Fibroblast of the aortic adventitia (primary cell): Measurements from ENCODE around the gene KRT27. TPM values are rescaled to one million over a fixed set of nuclear protein-coding genes. Genes with fewer than 3 reads are reported as not detected.
A peak's percentile ranks its signal among the peaks of the same experiment; 100 is the strongest.
"Not testable (repeated sequence)": the region's sequence is repeated elsewhere in the genome, so short reads cannot be mapped to it uniquely, and the experiment has no call there.

ENCODE experiments used
- DNase-seq: peaks from one replicate; pipeline ENCODE4 v3.0.0-alpha.2; 2010; ENCODE audit warnings: low read depth
- H3K4me3 ChIP-seq: 2 replicates; pipeline ENCODE4 v1.5.1; 2011; ENCODE audit warnings: low read depth, mild to moderate bottlenecking, control low read depth, low read length, moderate library complexity
- total RNA-seq: library from RNA; depleted of rRNA; stranded (reverse); fragments of >200 nt; gene quantifications from 2 replicates; pipeline ENCODE4 v1.2.3, GENCODE V29; 2012; ENCODE audit warnings: low replicate concordance
- TF ChIP-seq, protein P1 (sequence below): IDR thresholded peaks from 2 replicates; pipeline ENCODE4 v1.5.1; 2011; ENCODE audit warnings: mild to moderate bottlenecking, low read length, control low read depth, inconsistent platforms; ENCODE audit not compliant: insufficient read depth

The KRT27 gene
- total RNA-seq, 1 donor = not detected

DNA sequence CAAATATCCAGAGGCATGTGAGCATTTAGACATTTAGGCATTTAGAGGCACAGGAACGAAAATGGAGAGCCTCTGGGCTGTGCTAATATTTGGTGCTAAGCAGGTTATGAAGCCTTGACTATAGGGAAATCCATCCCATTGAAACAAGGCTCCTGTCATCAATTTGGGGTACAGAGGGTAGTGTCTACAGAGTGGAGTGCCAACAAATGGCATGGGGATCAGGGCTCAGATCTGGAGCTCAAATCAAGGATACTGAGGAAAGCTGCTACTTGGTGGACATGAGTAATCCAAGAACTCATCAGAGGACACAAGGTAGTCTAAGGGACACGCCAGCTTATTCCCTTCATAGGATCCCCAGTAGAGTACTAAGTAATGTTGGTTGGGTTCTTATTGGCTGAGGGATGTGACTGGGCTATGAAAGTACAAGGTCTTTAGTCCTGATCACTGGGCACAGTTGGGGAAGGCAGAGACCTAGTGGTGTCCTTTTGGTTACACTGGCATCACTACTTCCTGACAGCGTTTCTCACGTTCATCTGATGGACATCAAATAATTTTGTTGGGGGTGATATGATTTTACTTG, 34.8 kb upstream of the KRT27 start:
- TF ChIP-seq, protein P1, sequence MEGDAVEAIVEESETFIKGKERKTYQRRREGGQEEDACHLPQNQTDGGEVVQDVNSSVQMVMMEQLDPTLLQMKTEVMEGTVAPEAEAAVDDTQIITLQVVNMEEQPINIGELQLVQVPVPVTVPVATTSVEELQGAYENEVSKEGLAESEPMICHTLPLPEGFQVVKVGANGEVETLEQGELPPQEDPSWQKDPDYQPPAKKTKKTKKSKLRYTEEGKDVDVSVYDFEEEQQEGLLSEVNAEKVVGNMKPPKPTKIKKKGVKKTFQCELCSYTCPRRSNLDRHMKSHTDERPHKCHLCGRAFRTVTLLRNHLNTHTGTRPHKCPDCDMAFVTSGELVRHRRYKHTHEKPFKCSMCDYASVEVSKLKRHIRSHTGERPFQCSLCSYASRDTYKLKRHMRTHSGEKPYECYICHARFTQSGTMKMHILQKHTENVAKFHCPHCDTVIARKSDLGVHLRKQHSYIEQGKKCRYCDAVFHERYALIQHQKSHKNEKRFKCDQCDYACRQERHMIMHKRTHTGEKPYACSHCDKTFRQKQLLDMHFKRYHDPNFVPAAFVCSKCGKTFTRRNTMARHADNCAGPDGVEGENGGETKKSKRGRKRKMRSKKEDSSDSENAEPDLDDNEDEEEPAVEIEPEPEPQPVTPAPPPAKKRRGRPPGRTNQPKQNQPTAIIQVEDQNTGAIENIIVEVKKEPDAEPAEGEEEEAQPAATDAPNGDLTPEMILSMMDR = no peak
- no peak for DNase-seq
- H3K4me3 ChIP-seq = no peak overlapping the region

DNA sequence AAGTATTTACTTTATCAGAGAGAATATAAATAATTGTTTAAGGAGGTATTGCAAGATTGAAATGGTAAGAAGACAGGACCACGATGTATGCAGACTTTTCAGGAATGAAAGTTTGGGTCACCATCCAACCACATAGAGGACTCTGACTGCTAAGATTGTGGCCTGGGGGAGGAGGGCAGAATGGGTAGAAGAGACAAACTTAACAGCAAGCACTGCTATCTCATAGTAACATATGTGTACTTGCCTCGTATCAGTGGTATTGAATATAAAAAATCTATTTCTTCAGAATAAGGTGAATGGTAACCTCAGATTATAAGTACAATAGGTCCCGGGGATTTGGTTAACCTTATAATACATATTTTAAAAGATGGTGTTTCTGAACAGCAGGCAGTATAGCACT, 34.2 kb upstream of the KRT27 start:
- no peak overlapping the region for H3K4me3 ChIP-seq
- TF ChIP-seq, protein P1 = no peak
- DNase-seq = no peak

DNA sequence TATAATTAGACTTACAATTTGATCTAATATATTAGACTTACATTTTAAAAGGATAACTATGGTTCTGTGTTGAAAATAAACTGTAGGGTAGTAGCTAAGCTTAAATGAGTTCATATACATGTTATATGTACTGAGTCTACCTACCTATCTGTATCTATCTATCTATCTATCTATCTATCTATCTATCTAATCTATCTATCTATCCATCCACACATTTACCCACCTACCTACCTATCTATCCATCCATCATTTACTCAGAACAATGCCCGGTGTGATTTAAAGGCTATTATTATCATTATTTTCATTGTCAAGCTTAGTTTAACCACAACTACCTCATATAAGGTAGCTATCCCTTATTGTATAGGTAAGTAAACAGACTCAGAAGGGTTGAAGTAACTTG, 33.0 kb upstream of the KRT27 start:
- no peak overlapping the region for H3K4me3 ChIP-seq
- DNase-seq = no peak

DNA sequence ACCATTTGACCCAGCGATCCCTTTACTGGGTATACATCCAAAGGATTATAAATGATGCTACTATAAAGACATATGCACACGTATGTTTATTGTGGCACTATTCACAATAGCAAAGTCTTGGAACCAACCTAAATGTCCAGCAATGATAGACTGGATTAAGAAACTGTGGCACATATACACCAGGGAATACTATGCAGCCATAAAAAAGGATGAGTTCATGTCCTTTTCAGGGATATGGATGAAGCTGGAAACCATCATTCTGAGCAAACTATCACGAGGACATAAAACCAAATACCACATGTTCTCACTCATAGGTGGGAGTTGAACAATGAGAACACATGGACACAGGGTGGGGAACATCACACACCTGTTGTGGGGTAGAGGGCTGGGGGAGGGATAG, 32.3 kb upstream of the KRT27 start:
- H3K4me3 ChIP-seq, DNase-seq: not testable (repeated sequence)

More for the DNA sequence above, 33.0 kb upstream of the KRT27 start:
- TF ChIP-seq, protein P1 = no peak

DNA sequence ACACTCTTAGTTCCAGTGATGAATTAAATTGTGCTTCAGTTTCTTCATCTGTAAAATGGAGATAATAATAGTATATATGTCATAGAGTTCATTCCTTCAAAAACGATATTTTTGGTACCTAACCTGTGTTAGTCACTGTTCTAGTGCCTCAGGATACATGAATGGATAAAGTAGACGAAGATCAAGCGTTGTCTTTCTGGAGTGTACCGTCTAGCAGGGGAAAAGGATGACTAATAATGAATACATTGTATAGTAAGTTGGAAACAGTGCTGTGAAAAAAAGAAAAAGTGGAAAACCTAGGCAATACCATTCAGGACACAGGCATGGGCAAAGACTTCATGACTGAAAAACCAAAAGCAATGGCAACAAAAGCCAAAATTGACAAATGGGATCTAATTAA, 31.5 kb upstream of the KRT27 start:
- peak; percentile 13 for DNase-seq
- TF ChIP-seq, protein P1 = no peak

DNA sequence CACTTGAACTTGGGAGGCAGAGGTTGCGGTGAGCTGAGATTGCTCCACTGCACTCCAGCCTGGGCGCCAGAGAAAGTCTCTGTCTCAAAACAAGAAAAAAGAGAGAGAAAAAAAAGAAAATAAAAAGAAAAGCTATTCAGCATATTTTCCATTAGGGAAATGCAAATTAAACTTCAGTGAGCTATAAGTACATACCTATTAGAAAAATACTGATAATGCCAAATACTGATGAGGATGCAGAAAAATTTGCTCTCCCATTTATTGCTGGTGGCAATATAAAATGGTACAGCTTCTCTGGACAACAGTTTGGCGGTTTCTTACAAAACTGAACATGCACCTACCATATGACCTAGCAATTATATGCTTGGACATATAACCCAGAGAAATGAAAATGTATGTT, 30.3 kb upstream of the KRT27 start:
- TF ChIP-seq, protein P1 = no peak
- H3K4me3 ChIP-seq = no peak overlapping the region
- no peak for DNase-seq

More for the DNA sequence above, 31.5 kb upstream of the KRT27 start:
- H3K4me3 ChIP-seq = no peak overlapping the region

DNA sequence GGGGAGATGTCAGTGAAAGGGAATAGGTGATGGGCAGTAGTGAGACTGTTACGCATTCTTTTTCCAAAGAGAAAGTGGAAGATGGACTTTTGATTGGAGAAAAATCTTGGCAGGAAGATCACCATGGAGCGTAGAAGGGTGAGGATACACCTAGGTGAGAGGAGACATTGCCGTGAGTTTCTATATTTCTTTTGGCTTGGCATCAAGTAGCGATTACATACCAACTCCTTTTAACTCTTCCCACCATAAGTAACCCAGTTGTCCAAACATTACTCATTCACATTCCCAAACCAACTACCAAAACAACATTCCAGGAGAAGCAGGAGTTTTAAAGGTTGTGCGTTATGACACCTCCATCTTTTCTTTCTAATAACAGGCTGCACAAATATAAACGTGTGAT, 28.1 kb upstream of the KRT27 start:
- peak; percentile 41 for DNase-seq

More for the DNA sequence above, 28.1 kb upstream of the KRT27 start:
- TF ChIP-seq, protein P1 = no peak
- H3K4me3 ChIP-seq = no peak overlapping the region
